Astrocyte of the spinal cord (primary cell): ENCODE data around the gene PPM1H.

Experiments
- DNase-seq: peaks from one replicate; pipeline ENCODE4 v3.0.0; 2011; ENCODE audit warnings: low read depth, low spot score
- H3K4me3 ChIP-seq: 2 replicates; pipeline ENCODE4 v1.5.1; 2011; ENCODE audit warnings: low read depth, mild to moderate bottlenecking, low read length, moderate library complexity
- CTCF ChIP-seq: IDR thresholded peaks from 2 replicates; pipeline ENCODE4 v1.5.1; 2012; ENCODE audit warnings: low read depth, mild to moderate bottlenecking, low read length, inconsistent platforms
- in situ Hi-C: cut with HindIII; loops from 2 replicates; pipeline ENCODE4 v1.10.0; 2017; ENCODE audit warnings: low sequenced_read_pairs

The PPM1H gene

GRCh38 chr12:62707939-62708338 lies 227.0 kb downstream of the PPM1H start:
- no peak overlapping the region for H3K4me3 ChIP-seq
- in situ Hi-C loops: no loop called here
- DNase-seq: no peak
- no peak for TF ChIP-seq CTCF

- DNase-seq: no peak
- in situ Hi-C loops: no loop called here
- no peak overlapping the region for H3K4me3 ChIP-seq
- no peak for TF ChIP-seq CTCF
These were observed 229.1 kb downstream of the PPM1H start for GRCh38 chr12:62705846-62706245.

- peak; percentile 77 for DNase-seq
- in situ Hi-C loops: no loop called here
- H3K4me3 ChIP-seq: no peak overlapping the region
- TF ChIP-seq CTCF: no peak
These were observed 232.0 kb downstream of the PPM1H start for GRCh38 chr12:62703011-62703380.

- no peak for TF ChIP-seq CTCF
- no peak for DNase-seq
- in situ Hi-C loops: no loop called here
- H3K4me3 ChIP-seq: no peak overlapping the region
These were observed 233.5 kb downstream of the PPM1H start for GRCh38 chr12:62701492-62701891.

GRCh38 chr12:62700091-62700880 lies 234.7 kb downstream of the PPM1H start:
- no peak overlapping the region for H3K4me3 ChIP-seq
- no peak for TF ChIP-seq CTCF
- DNase-seq: no peak
- in situ Hi-C loops: no loop called here

GRCh38 chr12:62698701-62699101 lies 236.2 kb downstream of the PPM1H start:
- peak; percentile 81 for DNase-seq
- in situ Hi-C loops: no loop called here
- H3K4me3 ChIP-seq: no peak overlapping the region
- TF ChIP-seq CTCF: no peak

GRCh38 chr12:62697893-62698292 lies 237.1 kb downstream of the PPM1H start:
- no peak for DNase-seq
- in situ Hi-C loops: no loop called here
- TF ChIP-seq CTCF: no peak
- no peak overlapping the region for H3K4me3 ChIP-seq
